Kidney capillary endothelial cell (primary cell): ENCODE data around the gene TUBGCP4.

Source experiments
- DNase-seq: peaks from one replicate; pipeline ENCODE4 v3.0.0-alpha.2; 2018; ENCODE audit warnings: low spot score

TUBGCP4 gene

GRCh38 chr15:43404130-43404529 lies 33.2 kb downstream of the TUBGCP4 start:
- DNase-seq = no peak

DNA sequence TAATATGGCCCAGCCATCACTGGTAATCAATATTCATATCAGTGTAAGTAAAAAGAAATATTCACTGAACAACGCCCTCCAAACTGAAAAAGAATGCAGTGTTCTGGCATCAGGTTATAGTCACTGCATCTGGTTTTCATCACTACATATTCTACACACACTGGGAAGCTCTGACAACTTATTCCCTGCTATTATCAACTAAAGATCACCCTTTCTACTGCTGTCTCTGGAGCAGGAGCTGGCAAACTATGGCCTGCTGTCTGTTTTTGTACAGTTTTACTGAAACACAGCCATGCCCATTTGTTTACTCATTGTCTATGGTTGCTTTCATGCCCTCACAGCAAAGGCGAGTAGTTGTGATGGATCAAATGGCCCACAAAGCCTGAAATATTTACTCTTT lies 35.3 kb downstream of the TUBGCP4 start:
- DNase-seq = no peak

DNA sequence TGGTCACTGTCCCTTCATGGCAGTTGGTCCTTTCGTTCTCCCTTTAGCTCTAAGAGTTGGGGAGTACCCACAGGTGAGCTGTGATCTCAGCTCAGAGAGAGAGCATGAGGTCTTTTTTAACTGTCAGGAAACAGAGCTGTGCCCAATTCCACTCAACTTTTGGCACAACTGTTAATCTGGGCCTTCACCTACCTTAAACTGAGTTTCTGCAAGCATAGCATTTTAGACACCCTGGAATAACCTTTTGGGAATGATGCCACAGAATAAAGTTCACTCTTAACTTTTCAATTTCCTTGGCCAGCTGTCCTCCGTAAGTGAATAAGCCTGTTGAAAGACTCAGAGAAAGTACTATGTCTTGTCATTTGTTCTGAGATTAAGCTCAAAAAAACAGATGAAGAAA lies 35.9 kb downstream of the TUBGCP4 start:
- no peak for DNase-seq

DNA sequence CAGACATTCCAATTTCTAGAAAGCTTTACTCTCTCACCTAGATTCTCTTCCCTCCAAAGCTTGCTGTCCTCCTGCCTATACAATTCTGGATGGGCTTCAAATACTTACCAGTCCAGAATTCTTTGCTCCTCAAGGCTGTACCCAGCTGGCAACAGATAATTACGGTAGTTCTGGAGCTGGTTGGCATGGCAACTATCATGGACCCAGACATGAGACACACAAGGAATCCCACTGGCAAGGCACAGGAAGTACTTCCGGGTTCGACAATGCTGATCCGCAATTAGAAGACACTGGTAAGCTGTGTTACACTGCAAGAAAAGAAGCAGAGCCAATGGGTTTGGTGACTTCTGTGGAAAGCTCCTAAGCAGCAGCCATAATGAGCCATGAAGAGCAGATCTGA lies 37.9 kb downstream of the TUBGCP4 start:
- DNase-seq = no peak

- no peak for DNase-seq
Measured at GRCh38 chr15:43410572-43411214, 39.8 kb downstream of the TUBGCP4 start.

DNA sequence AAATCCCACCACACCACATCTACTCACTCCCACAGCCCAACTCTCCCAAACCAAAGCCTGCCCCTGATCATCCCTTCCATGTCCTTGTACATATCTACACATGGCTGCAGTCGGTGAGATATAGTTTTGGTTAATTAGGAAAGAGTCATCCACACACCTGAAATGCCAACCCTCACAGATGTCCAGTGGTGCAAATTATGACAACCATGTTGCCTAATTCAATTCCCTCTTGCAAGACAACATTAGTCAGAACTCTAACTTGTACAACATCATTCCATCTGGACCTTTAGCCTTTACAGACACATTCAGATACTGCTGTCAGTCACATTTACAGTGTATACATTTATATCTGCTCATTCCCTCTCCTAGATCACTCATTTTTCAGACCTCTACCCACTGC lies 41.2 kb downstream of the TUBGCP4 start:
- no peak for DNase-seq

GRCh38 chr15:43414196-43414595 lies 43.3 kb downstream of the TUBGCP4 start:
- DNase-seq = no peak

DNA sequence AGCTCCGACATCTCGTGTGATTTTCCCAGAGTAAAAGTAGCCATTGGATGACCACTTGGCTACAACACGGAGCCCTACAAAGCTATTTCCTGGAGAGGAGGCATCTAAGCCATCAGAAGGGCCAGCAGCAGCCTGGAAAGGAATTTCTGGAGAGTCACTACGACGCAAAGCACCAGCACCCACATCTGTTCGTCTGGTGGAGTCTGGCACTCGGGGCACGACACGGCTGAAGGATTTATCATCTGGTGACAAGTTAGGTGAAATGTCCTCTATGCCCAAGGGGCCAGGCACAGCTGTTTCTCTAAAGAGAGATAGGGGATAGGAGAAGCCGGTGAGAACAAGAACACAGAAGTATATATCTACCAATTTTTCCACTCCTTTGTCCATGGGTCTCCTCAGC lies 49.5 kb downstream of the TUBGCP4 start:
- DNase-seq = no peak

DNA sequence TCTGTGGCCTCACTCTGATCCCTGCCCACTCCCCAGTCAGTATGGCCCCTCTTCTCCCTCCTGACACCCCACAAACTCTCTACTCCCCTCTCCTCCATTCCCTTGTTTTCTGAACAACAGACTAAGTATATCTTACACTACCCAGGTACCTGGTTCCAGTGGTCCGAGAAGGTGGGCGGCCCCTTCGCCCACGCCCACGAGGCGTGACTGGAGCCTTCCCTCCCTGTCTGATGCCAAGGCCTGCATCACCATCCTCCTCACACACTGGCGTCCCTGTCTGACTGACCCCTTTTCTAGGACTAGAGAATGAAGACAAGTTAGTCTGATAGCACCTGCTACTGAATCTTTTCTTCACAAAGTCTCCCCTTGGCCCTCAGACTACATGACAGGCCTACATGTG lies 50.0 kb downstream of the TUBGCP4 start:
- no peak for DNase-seq

DNA sequence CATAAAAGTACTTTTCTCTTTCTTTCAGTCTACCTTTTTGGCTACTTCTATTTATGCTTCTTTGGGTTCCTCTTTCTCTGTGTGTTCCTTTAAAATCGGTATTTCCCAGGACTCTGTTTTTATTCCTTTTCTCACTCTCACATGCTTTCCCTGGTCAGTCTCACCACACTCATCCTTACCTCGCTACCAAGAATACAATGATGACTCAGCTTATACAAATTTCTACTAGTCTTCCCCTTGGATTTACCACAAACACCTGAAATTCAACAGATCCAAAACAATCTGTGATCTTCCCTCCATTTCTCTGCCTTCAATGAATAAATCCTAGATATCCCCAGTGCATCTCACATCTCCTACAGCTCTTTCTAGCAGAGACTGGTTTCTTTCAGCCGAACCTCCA lies 52.9 kb downstream of the TUBGCP4 start:
- DNase-seq = no peak

GRCh38 chr15:43429687-43430086 lies 58.8 kb downstream of the TUBGCP4 start:
- no peak for DNase-seq

DNA sequence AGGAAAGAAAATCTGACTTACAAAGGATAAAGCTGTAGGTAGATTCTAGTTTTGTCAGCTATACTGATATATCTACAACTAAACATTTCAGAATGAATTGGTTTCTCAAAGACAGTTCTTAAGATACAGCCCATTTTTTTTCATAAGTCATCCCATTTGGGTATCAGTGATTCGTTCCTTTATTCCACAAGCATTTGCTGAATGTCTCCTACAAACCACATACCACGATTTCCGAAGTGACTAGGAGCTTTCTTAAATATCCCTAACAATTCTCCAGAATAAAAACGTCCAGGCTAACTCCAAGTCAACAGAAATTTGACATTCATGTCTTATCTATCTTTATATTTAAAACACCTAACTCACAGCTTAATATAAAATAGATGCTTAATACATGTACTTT lies 62.3 kb downstream of the TUBGCP4 start:
- DNase-seq = no peak

GRCh38 chr15:43433661-43434303 lies 62.9 kb downstream of the TUBGCP4 start:
- DNase-seq = no peak

- DNase-seq = no peak
Measured at GRCh38 chr15:43434446-43434845, 63.5 kb downstream of the TUBGCP4 start.

DNA sequence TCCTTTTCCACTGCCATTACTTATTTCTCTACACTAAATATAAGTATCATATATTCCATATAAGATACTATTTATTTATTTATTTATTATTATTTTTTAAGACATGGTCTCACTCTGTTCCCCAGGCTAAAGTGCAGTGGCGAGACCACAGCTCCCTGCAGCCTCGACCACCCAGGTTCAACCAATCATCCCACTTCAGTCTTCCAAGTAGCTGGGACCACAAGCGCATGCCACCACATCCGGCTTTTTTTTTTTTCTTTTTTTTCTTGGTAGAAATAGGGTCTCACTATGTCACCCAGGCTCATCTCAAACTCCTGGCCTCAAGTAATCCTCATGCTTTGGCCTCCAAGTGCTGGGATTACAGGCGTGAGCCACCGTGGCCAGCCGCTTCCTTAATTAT lies 65.5 kb downstream of the TUBGCP4 start:
- DNase-seq = no peak

DNA sequence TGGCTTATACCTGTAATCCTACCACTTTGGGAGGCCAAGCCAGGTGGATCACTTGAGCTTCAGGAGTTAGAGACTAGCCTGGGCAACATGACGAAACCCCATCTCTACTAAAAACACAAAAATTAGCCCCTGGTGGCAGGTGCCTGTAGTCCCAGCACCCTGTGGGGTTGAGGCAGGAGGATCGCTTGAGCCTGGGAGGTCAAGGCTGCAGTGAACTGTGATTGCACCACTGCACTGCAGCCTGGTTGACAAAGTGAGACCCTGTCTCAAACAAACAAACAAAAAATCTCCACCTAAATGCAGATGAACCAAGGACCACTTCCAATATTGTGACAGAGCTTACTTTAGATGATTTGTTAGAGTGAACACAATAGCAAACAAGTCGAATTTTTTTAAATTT lies 68.4 kb downstream of the TUBGCP4 start:
- no peak for DNase-seq

GRCh38 chr15:43440721-43441281 lies 69.9 kb downstream of the TUBGCP4 start:
- DNase-seq = peak; percentile 87

DNA sequence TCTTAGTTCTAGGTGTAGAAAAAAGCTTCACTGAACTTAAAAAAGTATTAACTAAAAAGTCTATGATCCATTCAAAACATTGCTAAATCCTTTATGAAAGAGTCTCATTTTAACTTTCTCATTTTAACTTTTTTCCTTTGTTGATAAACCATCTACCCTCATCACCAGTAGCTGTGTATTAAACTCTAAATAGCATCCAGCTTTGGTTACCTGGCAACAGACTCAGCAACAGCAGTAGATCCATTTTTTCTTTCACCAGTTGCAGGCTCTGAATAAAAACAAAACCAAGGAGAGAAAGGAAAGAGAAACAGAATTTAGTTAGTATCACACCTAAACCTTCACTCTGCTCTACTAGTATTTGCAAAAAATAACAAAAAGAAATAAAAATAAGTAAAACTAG lies 70.4 kb downstream of the TUBGCP4 start:
- DNase-seq = no peak

DNA sequence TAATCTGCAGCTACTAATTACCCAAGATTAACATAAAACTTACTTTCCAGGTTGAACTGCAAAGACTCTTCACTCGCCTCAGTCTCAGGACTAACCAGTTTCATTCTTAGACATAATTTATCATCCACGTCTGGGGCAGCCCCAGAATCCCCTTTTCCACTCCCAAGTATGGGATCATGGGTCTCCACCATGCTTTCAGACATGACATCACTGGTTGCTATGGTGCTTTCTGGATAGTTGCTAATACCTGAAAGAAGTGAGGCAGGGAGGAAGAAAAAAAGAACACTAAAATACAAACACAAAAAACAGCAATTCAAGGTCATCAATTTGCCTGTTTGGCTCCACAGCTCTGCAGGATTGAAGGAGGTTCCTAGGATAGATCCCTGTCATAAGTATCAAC lies 75.4 kb downstream of the TUBGCP4 start:
- DNase-seq = no peak

DNA sequence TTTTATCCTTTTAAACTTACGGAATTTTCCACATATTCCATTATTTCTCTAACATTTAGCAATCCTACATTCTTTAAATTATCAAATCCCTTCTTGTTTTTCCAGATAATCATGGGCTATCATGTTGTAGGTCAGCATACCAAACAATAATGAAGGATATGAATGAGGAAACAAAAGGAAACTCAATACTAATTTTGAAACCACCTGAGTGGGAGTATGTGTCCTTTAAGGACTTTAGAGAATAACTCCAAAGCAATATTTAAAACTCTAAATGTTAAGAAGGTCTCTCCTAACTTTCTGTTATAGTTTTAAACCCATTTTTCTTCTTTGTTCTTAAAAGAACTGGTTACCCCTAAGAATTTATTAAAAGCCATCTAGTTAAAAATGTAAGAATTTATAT lies 79.1 kb downstream of the TUBGCP4 start:
- DNase-seq = no peak
